Esophagus muscularis mucosa (tissue), 3 donors: ENCODE results near the gene RPS5.

ENCODE experiments used
- CTCF ChIP-seq, 3 experiments: fragments of 200-600 bp in 2 of 3; fragments of 450-650 bp in 1 of 3; sonication (generic) in 2 of 3; IDR thresholded peaks; one replicate each; pipeline ENCODE4 v1.5.1; 2017 to 2019; ENCODE audit warnings: antibody characterized with exemption in 3 of 3, mild to moderate bottlenecking in 2 of 3, moderate library complexity in 1 of 3
- POLR2A ChIP-seq: fragments of 450-650 bp; IDR thresholded peaks from one replicate; pipeline ENCODE4 v1.6.1; 2017; ENCODE audit warnings: antibody characterized with exemption, moderate library complexity, mild to moderate bottlenecking, low read depth
- POLR2AphosphoS5 ChIP-seq, 2 donors: sonication (generic); formaldehyde crosslinking; IDR thresholded peaks; one replicate each; pipeline ENCODE4 v1.6.1; 2017; ENCODE audit warnings: antibody characterized with exemption in 2 of 2

GRCh38 chr19:58401840-58402421 lies 14.9 kb downstream of the RPS5 start:
- no peak for TF ChIP-seq CTCF (IDR thresholded peaks at IDR 0.05)
- no peak for TF ChIP-seq POLR2A
- TF ChIP-seq POLR2AphosphoS5 (IDR thresholded peaks at IDR 0.05), result no peak
